SK-N-MC (cell line): Measurements from ENCODE around the gene ADCY4.
A peak's percentile ranks its signal among the peaks of the same experiment; 100 is the strongest.

Experiments
- DNase-seq: peaks from one replicate; pipeline ENCODE4 v3.0.0-alpha.2; 2011; ENCODE audit warnings: low read depth, low spot score
- H3K27ac ChIP-seq: fragments of 200-600 bp; sonication (generic); 2 replicates; pipeline ENCODE4 v1.5.1; 2016; ENCODE audit warnings: mixed run types
- H3K36me3 ChIP-seq: fragments of 200-600 bp; sonication (generic); 2 replicates; pipeline ENCODE4 v1.6.1; 2017; ENCODE audit warnings: antibody characterized with exemption, low read length, mixed read lengths; ENCODE audit not compliant: insufficient read depth
- H3K4me3 ChIP-seq: fragments of 200-600 bp; sonication (generic); 2 replicates; pipeline ENCODE4 v1.5.1; 2016
- H3K9ac ChIP-seq: fragments of 200-600 bp; sonication (generic); 2 replicates; pipeline ENCODE4 v1.8.0; 2017; ENCODE audit warnings: mixed run types, mixed read lengths; ENCODE audit not compliant: insufficient read length
- H3K9me3 ChIP-seq: fragments of 200-600 bp; sonication (generic); 2 replicates; pipeline ENCODE4 v1.6.1; 2017; ENCODE audit warnings: low read depth, mild to moderate bottlenecking, antibody characterized with exemption, low read length, moderate library complexity, mixed read lengths
- EZH2 ChIP-seq: fragments of 200-600 bp; sonication (generic); IDR thresholded peaks from one replicate; pipeline ENCODE4 v1.6.1; 2017; ENCODE audit warnings: antibody characterized with exemption
- FOXP2 ChIP-seq: optimal IDR thresholded peaks from 2 replicates; pipeline ENCODE3; 2011; ENCODE audit warnings: mild to moderate bottlenecking, moderate library complexity; ENCODE audit not compliant: insufficient read depth; ENCODE audit errors: extremely low read length, control extremely low read depth
- POLR2AphosphoS5 ChIP-seq: IDR thresholded peaks from 2 replicates; pipeline ENCODE4 v1.6.1; 2012; ENCODE audit warnings: mild to moderate bottlenecking, low read depth, low read length, borderline replicate concordance

Gene ADCY4

GRCh38 chr14:24280797-24281460 is 53.9 kb downstream of the ADCY4 start:
- no peak for DNase-seq
- Histone ChIP-seq H3K36me3 (no peaks in the 10 kb centered on the region), H3K27ac (no peak overlapping the region), H3K4me3 (no peak overlapping the region), H3K9me3 (no peaks in the 10 kb centered on the region), H3K9ac (no peak overlapping the region)
- TF ChIP-seq FOXP2 (no peak), EZH2 (no peak), POLR2AphosphoS5 (no peak)

- no peak overlapping the region for H3K27ac ChIP-seq
- DNase-seq = no peak
- H3K9ac ChIP-seq = no peak overlapping the region
- H3K9me3 ChIP-seq = no peaks in the 10 kb centered on the region
- H3K4me3 ChIP-seq = no peak overlapping the region
- no peaks in the 10 kb centered on the region for H3K36me3 ChIP-seq
- TF ChIP-seq POLR2AphosphoS5 = no peak
- TF ChIP-seq FOXP2 = no peak
- no peak for TF ChIP-seq EZH2
Measured at GRCh38 chr14:24279301-24280186, 55.3 kb downstream of the ADCY4 start.

DNA sequence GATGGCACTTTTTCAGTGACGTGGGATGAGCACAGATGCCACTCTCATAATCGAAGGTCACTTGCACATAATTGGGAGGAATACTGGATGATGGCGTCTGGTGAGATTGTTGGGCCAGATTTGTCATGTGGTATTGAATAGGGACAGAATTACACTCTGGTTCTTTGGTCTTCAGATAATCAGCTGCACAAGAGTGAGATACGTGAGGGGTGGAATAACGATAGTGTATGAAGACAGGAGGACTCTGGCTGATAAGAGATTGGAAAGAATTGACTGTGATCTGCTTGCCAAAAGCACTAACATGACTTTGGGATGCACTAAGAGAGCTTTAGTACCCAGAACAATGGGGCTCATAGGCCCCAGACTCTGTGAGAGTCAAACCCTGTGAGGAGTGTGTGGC is 56.4 kb downstream of the ADCY4 start:
- no peak overlapping the region for H3K27ac ChIP-seq
- no peak for DNase-seq
- TF ChIP-seq POLR2AphosphoS5 (no peak), EZH2 (no peak), FOXP2 (no peak)
- no peaks in the 10 kb centered on the region for H3K36me3 ChIP-seq
- no peaks in the 10 kb centered on the region for H3K9me3 ChIP-seq
- no peak overlapping the region for H3K4me3 ChIP-seq
- no peak overlapping the region for H3K9ac ChIP-seq

DNA sequence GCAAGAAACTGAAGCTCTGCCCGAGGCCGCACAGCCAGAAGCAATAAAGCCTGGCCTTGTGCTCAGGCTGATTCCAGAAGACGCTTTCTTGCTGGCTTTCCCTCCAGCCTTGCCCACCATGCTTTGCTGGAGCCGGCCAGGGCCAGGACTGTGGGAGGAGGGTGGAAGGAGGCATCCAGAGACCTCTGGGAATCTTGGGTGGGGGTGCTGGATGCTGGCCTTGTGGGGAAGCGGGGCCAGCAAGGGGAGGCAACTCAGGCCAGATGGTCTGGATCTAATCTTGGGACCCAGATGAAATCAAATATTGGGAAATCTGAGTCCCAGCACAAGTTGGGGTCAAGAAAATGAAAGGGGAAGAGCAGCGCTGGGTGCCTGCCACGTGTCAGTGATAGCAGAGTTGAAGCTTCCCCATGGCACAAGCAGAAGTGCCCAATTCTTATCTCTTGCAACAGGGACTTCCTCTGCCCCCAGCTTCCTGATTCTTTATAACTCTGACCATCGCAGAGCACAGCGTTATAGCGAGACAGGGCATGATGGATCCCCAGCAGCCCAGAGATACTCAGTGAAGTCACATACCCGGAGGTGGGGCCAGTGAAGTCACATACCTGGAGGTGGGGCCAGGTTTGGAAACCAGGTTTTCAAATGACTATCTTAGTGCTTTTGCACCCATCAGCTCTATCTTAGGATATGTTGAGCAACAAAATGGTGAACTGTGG is 57.1 kb downstream of the ADCY4 start:
- TF ChIP-seq FOXP2 = no peak
- TF ChIP-seq EZH2 = no peak
- no peak for TF ChIP-seq POLR2AphosphoS5
- Histone ChIP-seq H3K9me3 (no peaks in the 10 kb centered on the region), H3K4me3 (no peak overlapping the region), H3K9ac (no peak overlapping the region), H3K36me3 (no peaks in the 10 kb centered on the region), H3K27ac (no peak overlapping the region)
- no peak for DNase-seq

GRCh38 chr14:24277071-24277470 is 57.8 kb downstream of the ADCY4 start:
- Histone ChIP-seq H3K9me3 (no peaks in the 10 kb centered on the region), H3K27ac (no peak overlapping the region), H3K9ac (no peak overlapping the region), H3K36me3 (no peaks in the 10 kb centered on the region), H3K4me3 (no peak overlapping the region)
- TF ChIP-seq POLR2AphosphoS5 (no peak), EZH2 (no peak), FOXP2 (no peak)
- no peak for DNase-seq

DNA sequence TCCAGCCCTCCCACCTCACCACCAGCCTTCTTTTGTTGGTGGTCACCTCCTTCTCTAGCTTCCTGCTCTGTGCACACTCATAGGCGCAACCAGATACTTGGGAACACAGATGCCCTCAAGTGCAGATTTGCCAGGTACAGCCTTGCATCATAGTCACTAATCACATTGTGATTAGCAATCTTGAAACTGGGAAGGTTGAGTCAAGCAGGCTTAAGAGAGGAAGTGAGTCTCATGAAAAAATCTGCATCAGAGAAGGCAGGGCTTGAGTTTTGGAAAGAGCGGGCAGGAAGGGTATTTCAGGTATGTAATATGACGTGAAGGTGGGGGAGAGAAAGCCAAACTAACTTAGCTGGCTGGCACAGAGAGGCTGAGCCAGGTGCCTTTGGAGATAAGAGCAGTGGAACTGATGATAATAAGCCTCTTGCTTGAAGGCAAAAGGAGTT is 60.7 kb downstream of the ADCY4 start:
- DNase-seq = no peak
- no peaks in the 10 kb centered on the region for H3K9me3 ChIP-seq
- no peaks in the 10 kb centered on the region for H3K36me3 ChIP-seq
- no peak overlapping the region for H3K4me3 ChIP-seq
- TF ChIP-seq FOXP2 (no peak), POLR2AphosphoS5 (no peak), EZH2 (no peak)
- no peak overlapping the region for H3K27ac ChIP-seq
- no peak overlapping the region for H3K9ac ChIP-seq

GRCh38 chr14:24273422-24273998 is 61.4 kb downstream of the ADCY4 start:
- TF ChIP-seq POLR2AphosphoS5 = no peak
- no peak for TF ChIP-seq FOXP2
- no peak for TF ChIP-seq EZH2
- H3K9ac ChIP-seq = no peak overlapping the region
- no peaks in the 10 kb centered on the region for H3K9me3 ChIP-seq
- H3K27ac ChIP-seq = no peak overlapping the region
- H3K36me3 ChIP-seq = no peaks in the 10 kb centered on the region
- no peak for DNase-seq
- no peak overlapping the region for H3K4me3 ChIP-seq

DNA sequence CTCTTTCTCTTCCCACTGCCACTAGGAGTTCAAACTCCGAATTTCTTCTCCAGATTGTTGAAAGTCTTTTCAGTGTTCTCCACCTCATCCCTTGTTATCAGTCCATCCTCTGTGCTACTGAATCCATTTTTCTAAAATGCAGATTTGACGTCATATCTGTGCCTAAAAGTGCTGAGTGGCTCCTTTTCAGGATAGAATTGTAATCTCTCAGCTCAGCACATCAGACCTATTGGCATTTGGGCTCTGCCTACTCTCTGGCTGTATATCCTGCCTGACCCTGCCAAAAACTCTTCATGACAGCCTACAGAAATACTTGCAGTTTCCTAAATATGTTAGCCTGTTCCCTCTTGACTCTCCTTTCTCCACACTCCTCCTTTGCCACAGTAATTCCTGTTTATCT is 62.4 kb downstream of the ADCY4 start:
- H3K9ac ChIP-seq = peak overlapping the region; percentile 18
- H3K27ac ChIP-seq = no peak overlapping the region

More for the DNA sequence above, 62.4 kb downstream of the ADCY4 start:
- no peaks in the 10 kb centered on the region for H3K9me3 ChIP-seq
- TF ChIP-seq FOXP2 (no peak), POLR2AphosphoS5 (no peak), EZH2 (no peak)
- DNase-seq = no peak
- H3K4me3 ChIP-seq = no peak overlapping the region; the same call in 1 of the 2 replicates
- H3K36me3 ChIP-seq = no peaks in the 10 kb centered on the region
